ENCODE measurements around the gene LPA. TPM values are rescaled to one million over a fixed set of nuclear protein-coding genes. Genes with fewer than 3 reads are reported as not detected.

The LPA gene
- total RNA-seq, 1 experiment from 2014 or later = not detected

GRCh38 chr6:160510976-160511617, 153.0 kb downstream of the LPA start:
- DNase-seq (ENCODE audit: low read depth) = no peak

GRCh38 chr6:160510199-160510598, 153.9 kb downstream of the LPA start:
- DNase-seq (ENCODE audit: low read depth) = peak; percentile 13

- no peak for DNase-seq (ENCODE audit: low read depth)
Observed at GRCh38 chr6:160509610-160510009, 154.5 kb downstream of the LPA start.

- no peak for DNase-seq (ENCODE audit: low read depth)
Observed at GRCh38 chr6:160508599-160508998, 155.5 kb downstream of the LPA start.

- no peak for DNase-seq (ENCODE audit: low read depth)
Observed at GRCh38 chr6:160507420-160507819, 156.7 kb downstream of the LPA start.

- no peak for DNase-seq (ENCODE audit: low read depth)
Observed at GRCh38 chr6:160505970-160506369, 158.1 kb downstream of the LPA start.

- DNase-seq (ENCODE audit: low read depth) = no peak
Observed at GRCh38 chr6:160500639-160501038, 163.4 kb downstream of the LPA start.

GRCh38 chr6:160494576-160494975, 169.5 kb downstream of the LPA start:
- DNase-seq (ENCODE audit: low read depth) = no peak

GRCh38 chr6:160489091-160489490, 175.0 kb downstream of the LPA start:
- DNase-seq (ENCODE audit: low read depth) = no peak

GRCh38 chr6:160487116-160487515, 177.0 kb downstream of the LPA start:
- DNase-seq (ENCODE audit: low read depth) = no peak

Other genes with a start within 250 kb of the LPA start
- gene PLG, start 38.0 kb upstream of the LPA start, total RNA-seq (2014; rRNA removed) = not detected in 2 replicates